ENCODE results near the gene CELF4.

Gene CELF4

DNA sequence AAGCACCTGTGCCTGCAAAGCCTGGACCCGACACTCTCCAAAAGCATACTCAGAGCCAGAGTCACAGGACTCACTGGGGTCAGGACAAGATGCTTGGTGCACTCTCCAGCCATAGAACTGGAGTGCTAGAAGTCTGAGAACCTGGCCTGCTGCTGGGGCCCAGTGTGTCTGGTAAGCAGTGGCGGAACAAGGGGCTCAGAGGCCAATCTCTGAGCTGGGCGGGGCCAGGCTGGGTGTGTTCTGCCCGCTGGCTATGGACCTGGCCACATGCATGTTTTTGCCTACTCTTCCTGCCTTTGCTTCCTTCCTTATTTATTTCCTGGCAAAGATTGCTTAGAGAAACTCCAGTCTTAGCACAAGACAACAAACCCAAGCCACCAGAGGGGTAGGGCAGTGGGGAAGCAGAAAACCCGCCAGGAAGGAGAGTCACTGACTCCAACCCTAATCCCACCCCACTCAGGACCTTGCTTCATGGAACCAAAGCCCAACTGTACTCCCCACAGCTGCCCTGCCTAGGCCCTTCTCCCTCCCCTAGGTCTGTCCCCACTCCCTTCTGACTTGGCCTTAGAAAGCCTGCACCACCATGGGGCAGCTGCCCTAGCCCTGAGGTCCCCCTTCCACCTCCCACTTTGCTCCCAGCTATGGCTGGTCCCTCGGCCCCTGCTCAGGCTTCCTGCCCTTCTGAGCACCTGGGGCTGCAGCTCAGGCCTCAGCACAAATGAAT, 315.5 kb downstream of the CELF4 start:
- H3K4me2 ChIP-seq (ENCODE audit: low read depth, low read length, poor library complexity, severe bottlenecking) = no peak overlapping the region
- H3K9me3 ChIP-seq (ENCODE audit: insufficient read depth, low read length) = no peaks in the 10 kb centered on the region
- TF ChIP-seq, protein P1, sequence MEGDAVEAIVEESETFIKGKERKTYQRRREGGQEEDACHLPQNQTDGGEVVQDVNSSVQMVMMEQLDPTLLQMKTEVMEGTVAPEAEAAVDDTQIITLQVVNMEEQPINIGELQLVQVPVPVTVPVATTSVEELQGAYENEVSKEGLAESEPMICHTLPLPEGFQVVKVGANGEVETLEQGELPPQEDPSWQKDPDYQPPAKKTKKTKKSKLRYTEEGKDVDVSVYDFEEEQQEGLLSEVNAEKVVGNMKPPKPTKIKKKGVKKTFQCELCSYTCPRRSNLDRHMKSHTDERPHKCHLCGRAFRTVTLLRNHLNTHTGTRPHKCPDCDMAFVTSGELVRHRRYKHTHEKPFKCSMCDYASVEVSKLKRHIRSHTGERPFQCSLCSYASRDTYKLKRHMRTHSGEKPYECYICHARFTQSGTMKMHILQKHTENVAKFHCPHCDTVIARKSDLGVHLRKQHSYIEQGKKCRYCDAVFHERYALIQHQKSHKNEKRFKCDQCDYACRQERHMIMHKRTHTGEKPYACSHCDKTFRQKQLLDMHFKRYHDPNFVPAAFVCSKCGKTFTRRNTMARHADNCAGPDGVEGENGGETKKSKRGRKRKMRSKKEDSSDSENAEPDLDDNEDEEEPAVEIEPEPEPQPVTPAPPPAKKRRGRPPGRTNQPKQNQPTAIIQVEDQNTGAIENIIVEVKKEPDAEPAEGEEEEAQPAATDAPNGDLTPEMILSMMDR (IDR thresholded peaks at IDR 0.05; ENCODE audit: insufficient read depth, low read length, poor library complexity, severe bottlenecking) = no peak
- TF ChIP-seq EZH2phosphoT487 (conservative IDR thresholded peaks at IDR 0.05; ENCODE audit: low read length) = no peak
- H2AFZ ChIP-seq (ENCODE audit: low read depth, low read length, severe bottlenecking) = no peak overlapping the region
- no peak overlapping the region for H3K27ac ChIP-seq (ENCODE audit: low read depth, low read length)
- H3K4me3 ChIP-seq (ENCODE audit: insufficient read depth, low read length, poor library complexity, severe bottlenecking) = no peak overlapping the region
- H3K79me2 ChIP-seq (ENCODE audit: insufficient read depth, low read length) = no peaks in the 10 kb centered on the region
- H3K9me2 ChIP-seq (replicated peaks; ENCODE audit: insufficient read depth, low read length) = no peaks in the 10 kb centered on the region
- no peaks in the 10 kb centered on the region for H4K20me1 ChIP-seq (ENCODE audit: low read depth, low read length)
- no peaks in the 10 kb centered on the region for H3F3A ChIP-seq (ENCODE audit: insufficient read depth)
- no peaks in the 10 kb centered on the region for H3K36me3 ChIP-seq (ENCODE audit: low read length)
- H3K27me3 ChIP-seq (ENCODE audit: low read length) = no peaks in the 10 kb centered on the region
- H3K9ac ChIP-seq (ENCODE audit: low read length) = no peak overlapping the region

DNA sequence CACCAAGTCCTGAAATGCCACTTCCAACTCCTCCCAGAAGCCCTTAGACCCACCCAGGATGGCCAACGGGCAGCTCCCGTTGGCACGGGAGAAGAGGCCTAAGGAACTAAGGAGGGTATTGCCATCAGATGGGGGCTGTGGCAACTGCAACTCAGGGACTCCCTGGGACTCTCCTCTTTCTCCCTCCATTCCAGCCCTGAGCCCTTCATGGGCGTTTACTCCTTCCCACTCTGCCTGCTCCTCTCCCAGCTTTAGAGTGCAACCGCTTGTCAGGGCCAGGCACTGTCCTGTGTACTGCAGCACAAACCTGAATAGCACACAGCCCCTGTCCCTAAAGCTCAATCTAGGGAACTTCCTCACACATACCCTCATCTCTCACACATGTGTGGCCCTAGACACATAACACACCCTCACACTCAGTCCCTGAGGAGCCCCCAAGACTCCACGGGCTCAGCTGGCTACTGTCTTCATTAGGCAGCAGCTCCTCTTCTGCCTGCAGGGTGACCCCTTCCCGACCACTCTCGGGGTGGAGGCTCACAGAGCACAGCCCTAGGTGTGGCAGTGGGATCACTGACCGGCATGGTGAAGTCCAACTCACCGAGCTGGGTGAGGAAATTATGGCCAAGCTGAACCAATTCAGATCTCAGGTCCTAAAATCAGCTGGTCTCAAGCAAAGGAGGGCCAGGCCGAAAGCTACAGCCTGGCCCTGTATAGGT, 316.3 kb downstream of the CELF4 start:
- no peak overlapping the region for H3K27ac ChIP-seq (ENCODE audit: low read depth, low read length)
- no peaks in the 10 kb centered on the region for H3K9me2 ChIP-seq (replicated peaks; ENCODE audit: insufficient read depth, low read length)
- no peaks in the 10 kb centered on the region for H3K36me3 ChIP-seq (ENCODE audit: low read length)
- H3K79me2 ChIP-seq (ENCODE audit: insufficient read depth, low read length) = no peaks in the 10 kb centered on the region
- no peak overlapping the region for H3K9ac ChIP-seq (ENCODE audit: low read length)
- H3K27me3 ChIP-seq (ENCODE audit: low read length) = no peaks in the 10 kb centered on the region
- H3K9me3 ChIP-seq (ENCODE audit: insufficient read depth, low read length) = no peaks in the 10 kb centered on the region
- H2AFZ ChIP-seq (ENCODE audit: low read depth, low read length, severe bottlenecking) = no peak overlapping the region
- H3F3A ChIP-seq (ENCODE audit: insufficient read depth) = no peaks in the 10 kb centered on the region
- no peak overlapping the region for H3K4me2 ChIP-seq (ENCODE audit: low read depth, low read length, poor library complexity, severe bottlenecking)
- no peaks in the 10 kb centered on the region for H4K20me1 ChIP-seq (ENCODE audit: low read depth, low read length)
- TF ChIP-seq, protein P1 (IDR thresholded peaks at IDR 0.05; ENCODE audit: insufficient read depth, low read length, poor library complexity, severe bottlenecking) = no peak
- TF ChIP-seq EZH2phosphoT487 (conservative IDR thresholded peaks at IDR 0.05; ENCODE audit: low read length) = no peak
- no peak overlapping the region for H3K4me3 ChIP-seq (ENCODE audit: insufficient read depth, low read length, poor library complexity, severe bottlenecking)

DNA sequence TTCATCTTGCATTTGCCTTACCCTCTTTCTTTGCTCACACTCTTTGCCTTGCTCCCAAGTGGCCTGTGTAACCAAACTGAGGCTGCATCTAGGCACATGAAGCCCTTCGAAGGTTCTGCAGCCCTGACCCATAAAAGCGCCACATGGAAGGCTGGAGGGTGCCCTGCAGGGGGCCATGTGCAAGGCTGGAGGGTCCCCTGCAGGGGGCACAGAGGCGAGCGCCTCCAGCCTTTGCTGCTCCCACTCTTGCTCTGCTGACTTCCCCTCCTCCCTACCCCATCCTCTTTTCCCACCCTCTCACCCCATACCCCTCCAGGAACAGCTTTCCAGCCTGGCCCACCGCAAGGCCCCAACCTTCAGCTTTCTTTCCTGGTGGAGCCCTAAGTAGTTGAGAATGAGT, 317.3 kb downstream of the CELF4 start:
- Histone ChIP-seq H3K27me3 (ENCODE audit: low read length) (no peaks in the 10 kb centered on the region), H3K9me2 (replicated peaks; ENCODE audit: insufficient read depth, low read length) (no peaks in the 10 kb centered on the region), H3K9ac (ENCODE audit: low read length) (no peak overlapping the region), H3K79me2 (ENCODE audit: insufficient read depth, low read length) (no peaks in the 10 kb centered on the region), H3K9me3 (ENCODE audit: insufficient read depth, low read length) (no peaks in the 10 kb centered on the region), H3K27ac (ENCODE audit: low read depth, low read length) (no peak overlapping the region), H4K20me1 (ENCODE audit: low read depth, low read length) (no peaks in the 10 kb centered on the region), H3K4me3 (ENCODE audit: insufficient read depth, low read length, poor library complexity, severe bottlenecking) (no peak overlapping the region), H3F3A (ENCODE audit: insufficient read depth) (no peaks in the 10 kb centered on the region), H3K36me3 (ENCODE audit: low read length) (no peaks in the 10 kb centered on the region), H3K4me2 (ENCODE audit: low read depth, low read length, poor library complexity, severe bottlenecking) (no peak overlapping the region), H2AFZ (ENCODE audit: low read depth, low read length, severe bottlenecking) (no peak overlapping the region)
- TF ChIP-seq, protein P1 (IDR thresholded peaks at IDR 0.05; ENCODE audit: insufficient read depth, low read length, poor library complexity, severe bottlenecking) = no peak
- TF ChIP-seq EZH2phosphoT487 (conservative IDR thresholded peaks at IDR 0.05; ENCODE audit: low read length) = no peak
